Glomerular visceral epithelial cell (primary cell): ENCODE results near the gene NR2E1.
A peak's percentile ranks its signal among the peaks of the same experiment; 100 is the strongest.

Experiments used
- DNase-seq: peaks from one replicate; pipeline ENCODE4 v3.0.0-alpha.2; 2016; ENCODE audit errors: extremely low spot score

The NR2E1 gene

GRCh38 chr6:108171291-108171917 is 5.6 kb downstream of the NR2E1 start:
- DNase-seq = no peak

GRCh38 chr6:108171918-108172516 is 6.2 kb downstream of the NR2E1 start:
- DNase-seq = no peak

- DNase-seq = no peak
Measured at GRCh38 chr6:108174371-108175175, 8.8 kb downstream of the NR2E1 start.

GRCh38 chr6:108175176-108175591 is 9.4 kb downstream of the NR2E1 start:
- DNase-seq = no peak

GRCh38 chr6:108175592-108176279 is 9.9 kb downstream of the NR2E1 start:
- no peak for DNase-seq

GRCh38 chr6:108176281-108177089 is 10.7 kb downstream of the NR2E1 start:
- no peak for DNase-seq

- DNase-seq = no peak
Measured at GRCh38 chr6:108179741-108180140, 13.9 kb downstream of the NR2E1 start.

- no peak for DNase-seq
Measured at GRCh38 chr6:108180266-108180665, 14.4 kb downstream of the NR2E1 start.

- no peak for DNase-seq
Measured at GRCh38 chr6:108180776-108181175, 15.0 kb downstream of the NR2E1 start.

GRCh38 chr6:108186226-108186625 is 20.4 kb downstream of the NR2E1 start:
- no peak for DNase-seq

- DNase-seq = no peak
Measured at GRCh38 chr6:108187519-108187918, 21.7 kb downstream of the NR2E1 start.

- no peak for DNase-seq
Measured at GRCh38 chr6:108193131-108193530, 27.3 kb downstream of the NR2E1 start.

GRCh38 chr6:108193835-108194234 is 28.0 kb downstream of the NR2E1 start:
- no peak for DNase-seq

- no peak for DNase-seq
Measured at GRCh38 chr6:108194503-108194902, 28.7 kb downstream of the NR2E1 start.

GRCh38 chr6:108195209-108195608 is 29.4 kb downstream of the NR2E1 start:
- DNase-seq = no peak

GRCh38 chr6:108198761-108199498 is 33.1 kb downstream of the NR2E1 start:
- no peak for DNase-seq

- DNase-seq = no peak
Measured at GRCh38 chr6:108200186-108200585, 34.4 kb downstream of the NR2E1 start.

GRCh38 chr6:108200631-108201030 is 34.8 kb downstream of the NR2E1 start:
- peak; percentile 14 for DNase-seq

- DNase-seq = no peak
Measured at GRCh38 chr6:108203189-108204112, 37.6 kb downstream of the NR2E1 start.

GRCh38 chr6:108207013-108207412 is 41.2 kb downstream of the NR2E1 start:
- DNase-seq = no peak
